SK-N-SH treated with all-trans-retinoic acid at 6 μM for 48 hours (cell line): Measurements from ENCODE around the gene RPRM.

Experiments
- ATAC-seq: fragments of 200-7000 bp; cut with Tn5 transposase; 3 replicates; pipeline ENCODE4 v1.9.1; 2020; ENCODE audit warnings: mild to moderate bottlenecking, moderate library complexity
- BACH2 ChIP-seq: fragments of 250-450 bp; sonication (Bioruptor Pico); IDR thresholded peaks from 2 replicates; pipeline ENCODE4 v1.9.0; 2021; ENCODE audit warnings: mild to moderate bottlenecking, borderline replicate concordance
- CREB5 ChIP-seq: fragments of 250-450 bp; sonication (Bioruptor Pico); IDR thresholded peaks from 2 replicates; pipeline ENCODE4 v1.5.1; 2020; ENCODE audit warnings: low read depth, mild to moderate bottlenecking, moderate library complexity
- CSDC2 ChIP-seq: fragments of 250-450 bp; sonication (Bioruptor Pico); IDR thresholded peaks from 2 replicates; pipeline ENCODE4 v1.5.0; 2020; ENCODE audit warnings: mild to moderate bottlenecking, moderate library complexity
- CSRNP3 ChIP-seq: fragments of 250-450 bp; sonication (Bioruptor Pico); IDR thresholded peaks from 2 replicates; pipeline ENCODE4 v1.5.1; 2021; ENCODE audit warnings: mild to moderate bottlenecking, moderate library complexity
- ESRRG ChIP-seq: fragments of 250-450 bp; sonication (Bioruptor Pico); IDR thresholded peaks from 2 replicates; pipeline ENCODE4 v1.6.1; 2021; ENCODE audit warnings: mild to moderate bottlenecking
- GLIS3 ChIP-seq: fragments of 250-450 bp; sonication (Bioruptor Pico); IDR thresholded peaks from 2 replicates; pipeline ENCODE4 v1.5.0; 2020; ENCODE audit warnings: mild to moderate bottlenecking, moderate library complexity
- OSR1 ChIP-seq: fragments of 250-450 bp; sonication (Bioruptor Pico); IDR thresholded peaks from 2 replicates; pipeline ENCODE4 v1.8.0; 2022; ENCODE audit warnings: moderate library complexity, mild to moderate bottlenecking, inconsistent platforms
- PATZ1 ChIP-seq: fragments of 250-450 bp; sonication (Bioruptor Pico); IDR thresholded peaks from 2 replicates; pipeline ENCODE4 v1.8.0; 2020; ENCODE audit warnings: mild to moderate bottlenecking, moderate library complexity, borderline replicate concordance
- POU6F1 ChIP-seq: fragments of 250-450 bp; sonication (Bioruptor Pico); IDR thresholded peaks from 2 replicates; pipeline ENCODE4 v1.8.0; 2021; ENCODE audit warnings: low read depth, mild to moderate bottlenecking, moderate library complexity, borderline replicate concordance
- PPARA ChIP-seq: fragments of 250-450 bp; sonication (Bioruptor Pico); IDR thresholded peaks from 2 replicates; pipeline ENCODE4 v1.5.0; 2020; ENCODE audit warnings: mild to moderate bottlenecking, borderline replicate concordance
- TCF4 ChIP-seq: fragments of 250-450 bp; sonication (Bioruptor Pico); IDR thresholded peaks from 2 replicates; pipeline ENCODE4 v1.8.0; 2021; ENCODE audit warnings: mild to moderate bottlenecking, moderate library complexity, borderline replicate concordance
- TOX ChIP-seq: fragments of 250-450 bp; sonication (Bioruptor Pico); IDR thresholded peaks from 2 replicates; pipeline ENCODE4 v1.8.0; 2021; ENCODE audit warnings: mild to moderate bottlenecking, moderate library complexity, borderline replicate concordance
- TSHZ2 ChIP-seq: fragments of 250-450 bp; sonication (Bioruptor Pico); IDR thresholded peaks from 2 replicates; pipeline ENCODE4 v1.5.0; 2020; ENCODE audit warnings: mild to moderate bottlenecking, moderate library complexity
- ZC3H10 ChIP-seq: fragments of 250-450 bp; sonication (Bioruptor Pico); IDR thresholded peaks from 2 replicates; pipeline ENCODE4 v1.5.1; 2021; ENCODE audit warnings: mild to moderate bottlenecking, moderate library complexity
- ZFP3 ChIP-seq: fragments of 250-450 bp; sonication (Bioruptor Pico); IDR thresholded peaks from 2 replicates; pipeline ENCODE4 v1.5.0; 2020; ENCODE audit warnings: mild to moderate bottlenecking, moderate library complexity
- ZFP30 ChIP-seq: fragments of 450-650 bp; formaldehyde crosslinking; IDR thresholded peaks from 2 replicates; pipeline ENCODE4 v1.5.0; 2022; ENCODE audit warnings: mild to moderate bottlenecking, moderate library complexity
- ZNF565 ChIP-seq: fragments of 450-650 bp; formaldehyde crosslinking; conservative IDR thresholded peaks from 2 replicates; pipeline ENCODE4 v1.5.0; 2020; ENCODE audit warnings: low read depth, mild to moderate bottlenecking, moderate library complexity
- ZNF8 ChIP-seq: fragments of 450-650 bp; formaldehyde crosslinking; IDR thresholded peaks from 2 replicates; pipeline ENCODE4 v1.5.0; 2020; ENCODE audit warnings: mild to moderate bottlenecking, moderate library complexity

The RPRM gene

GRCh38 chr2:153477636-153478288 lies 800 bp downstream of the RPRM start (continued):
- TF ChIP-seq CSRNP3 (CRISPR knock-in tag) (no peak), TCF4 (no peak), POU6F1 (CRISPR knock-in tag) (no peak), ZFP30 (CRISPR knock-in tag) (no peak), TOX (CRISPR knock-in tag) (no peak), ESRRG (CRISPR knock-in tag) (no peak), CSDC2 (CRISPR knock-in tag) (no peak), BACH2 (no peak)

GRCh38 chr2:153476816-153477635 lies 1.5 kb downstream of the RPRM start:
- no peak for TF ChIP-seq ESRRG (CRISPR knock-in tag)
- no peak for TF ChIP-seq CSRNP3 (CRISPR knock-in tag)
- TF ChIP-seq ZNF8 (CRISPR knock-in tag), result no peak
- no peak for TF ChIP-seq ZFP30 (CRISPR knock-in tag)
- TF ChIP-seq OSR1 (CRISPR knock-in tag), result no peak
- TF ChIP-seq PPARA (CRISPR knock-in tag), result no peak
- no peak for TF ChIP-seq CREB5 (CRISPR knock-in tag)
- TF ChIP-seq BACH2, result no peak
- no peak for TF ChIP-seq GLIS3 (CRISPR knock-in tag)
- no peak for TF ChIP-seq ZFP3
- no peak for TF ChIP-seq PATZ1 (CRISPR knock-in tag)
- no peak for TF ChIP-seq ZC3H10 (CRISPR knock-in tag)
- no peak for TF ChIP-seq CSDC2 (CRISPR knock-in tag)
- TF ChIP-seq TCF4, result no peak
- no peak for TF ChIP-seq ZNF565 (CRISPR knock-in tag)
- TF ChIP-seq TSHZ2 (CRISPR knock-in tag), result no peak
- no peak for ATAC-seq
